Thyroid gland (tissue), 4 donors: Measurements from ENCODE around the gene SIRPD. TPM values are rescaled to one million over a fixed set of nuclear protein-coding genes. Genes with fewer than 3 reads are reported as not detected.

Experiments
- DNase-seq, 2 donors: peaks; one replicate each; pipeline ENCODE4 v3.0.0-alpha.2; 2019
- H3K27ac ChIP-seq, 3 donors: fragments of 200-600 bp; sonication (generic); 1 replicate in 2 of 3; 2 replicates in 1 of 3; pipeline ENCODE4 v1.5.1; 2016 to 2019; ENCODE audit warnings: mild to moderate bottlenecking in 1 of 3, moderate library complexity in 1 of 3
- H3K27me3 ChIP-seq: fragments of 200-600 bp; sonication (generic); one replicate; pipeline ENCODE4 v1.5.1; 2019
- H3K36me3 ChIP-seq, 2 donors: fragments of 200-600 bp; sonication (generic); one replicate each; pipeline ENCODE4 v1.5.1; 2016 to 2019
- H3K4me1 ChIP-seq, 2 donors: fragments of 200-600 bp; sonication (generic); one replicate each; pipeline ENCODE4 v1.5.1; 2017 to 2019
- H3K4me3 ChIP-seq, 3 donors: fragments of 200-600 bp; sonication (generic); replicated peaks in 1 of 3; 1 replicate in 2 of 3; 2 replicates in 1 of 3; pipeline ENCODE4 v1.5.1; 2016; ENCODE audit warnings: mild to moderate bottlenecking in 1 of 3
- H3K9me3 ChIP-seq: fragments of 200-600 bp; sonication (generic); one replicate; pipeline ENCODE4 v1.5.1; 2017
- CTCF ChIP-seq, 6 experiments: fragments of 200-600 bp in 3 of 6; fragments of 450-650 bp in 3 of 6; sonication (generic) in 3 of 6; IDR thresholded peaks; one replicate each; pipeline ENCODE4 v1.5.1; 2016 to 2019; ENCODE audit warnings: antibody characterized with exemption in 6 of 6, mild to moderate bottlenecking in 2 of 6, inconsistent platforms in 1 of 6, moderate library complexity in 1 of 6
- POLR2A ChIP-seq, 2 donors: fragments of 450-650 bp; IDR thresholded peaks; one replicate each; pipeline ENCODE4 v1.6.1; 2017; ENCODE audit warnings: antibody characterized with exemption in 2 of 2, mild to moderate bottlenecking in 2 of 2, moderate library complexity in 1 of 2
- WGBS, 2 donors: methylation state at CpG; one replicate each; pipeline ENCODE4 v1.1.5; 2017; 5-methylcytosine and 5-hydroxymethylcytosine counted together
- intact Hi-C: fragments of 100-400 bp; cut with DNase I; formaldehyde crosslinking; loops from one replicate; pipeline ENCODE4 v1.15.1; 2023
- total RNA-seq, 4 donors: library from RNA; depleted of rRNA; stranded (reverse); fragments of >200 nt; gene quantifications; one replicate each; pipeline ENCODE4 v1.2.3, GENCODE V29; 2016

Gene SIRPD
- total RNA-seq, 4 donors from 2014 or later, result not detected

GRCh38 chr20:1563598-1563997, 6.1 kb upstream of the SIRPD start:
- Histone ChIP-seq H3K4me1 (no peaks in the 10 kb centered on the region), H3K27ac (no peak overlapping the region), H3K4me3 (no peak overlapping the region), H3K27me3 (no peaks in the 10 kb centered on the region), H3K36me3 (no peaks in the 10 kb centered on the region), H3K9me3 (no peaks in the 10 kb centered on the region)
- no peak for TF ChIP-seq POLR2A (IDR thresholded peaks at IDR 0.05)
- TF ChIP-seq CTCF (IDR thresholded peaks at IDR 0.05), result no peak
- 87 to 88% methylated on average over 2 of the region's 2 CpGs for WGBS, 2 donors
- no peak for DNase-seq
- intact Hi-C loops, result no loop called here

GRCh38 chr20:1562622-1563021, 5.1 kb upstream of the SIRPD start:
- intact Hi-C loops, result no loop called here
- 76 to 89% methylated on average over 2 of the region's 2 CpGs for WGBS, 2 donors
- DNase-seq, result no peak

GRCh38 chr20:1561350-1561749, 3.8 kb upstream of the SIRPD start:
- intact Hi-C loops, result no loop called here
- 70% methylated on average over 2 of the region's 2 CpGs for WGBS, 2 donors

More at GRCh38 chr20:1562622-1563021, 5.1 kb upstream of the SIRPD start:
- H3K9me3 ChIP-seq, result no peaks in the 10 kb centered on the region
- no peaks in the 10 kb centered on the region for H3K36me3 ChIP-seq
- no peak overlapping the region for H3K4me3 ChIP-seq
- H3K4me1 ChIP-seq, result no peaks in the 10 kb centered on the region
- TF ChIP-seq CTCF (IDR thresholded peaks at IDR 0.05) (no peak), POLR2A (IDR thresholded peaks at IDR 0.05) (no peak)
- no peaks in the 10 kb centered on the region for H3K27me3 ChIP-seq
- no peak overlapping the region for H3K27ac ChIP-seq

GRCh38 chr20:1555952-1556351, 1.6 kb downstream of the SIRPD start:
- Histone ChIP-seq H3K27ac (no peak overlapping the region), H3K36me3 (no peaks in the 10 kb centered on the region), H3K4me3 (no peak overlapping the region), H3K4me1 (no peaks in the 10 kb centered on the region), H3K27me3 (no peaks in the 10 kb centered on the region), H3K9me3 (no peaks in the 10 kb centered on the region)
- no peak for TF ChIP-seq POLR2A (IDR thresholded peaks at IDR 0.05)
- TF ChIP-seq CTCF (IDR thresholded peaks at IDR 0.05), result no peak
- intact Hi-C loops, result no loop called here
- no peak for DNase-seq

More at GRCh38 chr20:1561350-1561749, 3.8 kb upstream of the SIRPD start:
- no peak for TF ChIP-seq POLR2A (IDR thresholded peaks at IDR 0.05)
- TF ChIP-seq CTCF (IDR thresholded peaks at IDR 0.05), result no peak
- Histone ChIP-seq H3K4me1 (no peaks in the 10 kb centered on the region), H3K36me3 (no peaks in the 10 kb centered on the region), H3K27ac (no peak overlapping the region), H3K9me3 (no peaks in the 10 kb centered on the region), H3K27me3 (no peaks in the 10 kb centered on the region), H3K4me3 (no peak overlapping the region)
- no peak for DNase-seq

GRCh38 chr20:1539816-1540419, 17.6 kb downstream of the SIRPD start:
- Histone ChIP-seq H3K4me1 (no peaks in the 10 kb centered on the region), H3K9me3 (no peaks in the 10 kb centered on the region), H3K27ac (no peak overlapping the region), H3K36me3 (no peaks in the 10 kb centered on the region), H3K27me3 (no peaks in the 10 kb centered on the region), H3K4me3 (no peak overlapping the region)
- no peak for DNase-seq
- TF ChIP-seq POLR2A (IDR thresholded peaks at IDR 0.05) (no peak), CTCF (IDR thresholded peaks at IDR 0.05) (no peak)
- WGBS, 2 donors, result 33 to 100% methylated on average over 1 of the region's 1 CpG
- intact Hi-C loops, result no loop called here
